IMR-90 (cell line): ENCODE results near the gene SH3BP4. TPM values are rescaled to one million over a fixed set of nuclear protein-coding genes. Genes with fewer than 3 reads are reported as not detected.
A peak's percentile ranks its signal among the peaks of the same experiment; 100 is the strongest.

Source experiments
- ATAC-seq: fragments of 200-7000 bp; cut with Tn5 transposase; 2 replicates; pipeline ENCODE4 v1.9.1; 2020; ENCODE audit warnings: low read depth, mild to moderate bottlenecking, moderate library complexity
- BruUV-seq: library from RNA; stranded (reverse); fragments of 400-500 nt; replicated peaks from 2 replicates; lab custom pipeline; 2021; lab: Mats Ljungman, UMichigan
- CTCF ChIA-PET: fragments of 300-600 bp; formaldehyde crosslinking; extraction: SDS; loops from one replicate; lab custom pipeline; 2021; ENCODE audit warnings: antibody characterized with exemption; lab: Yijun Ruan, JAX
- POLR2A ChIA-PET: fragments of 300-600 bp; sonication (Branson Sonifier 250); formaldehyde crosslinking; loops from one replicate; lab custom pipeline; 2022; ENCODE audit warnings: antibody characterized with exemption; ENCODE audit not compliant: unreplicated experiment; lab: Charles Lee
- DNase-seq: peaks from one replicate; pipeline ENCODE4 v3.0.0; 2013
- H2AFZ ChIP-seq: replicated peaks from 2 replicates; pipeline ENCODE3; 2013; ENCODE audit warnings: low read length, mild to moderate bottlenecking; ENCODE audit not compliant: poor library complexity
- H2AK5ac ChIP-seq: 2 replicates; pipeline ENCODE4 v1.6.1; 2013; ENCODE audit warnings: low read depth, low read length, inconsistent platforms
- H2AK9ac ChIP-seq: replicated peaks from 2 replicates; pipeline ENCODE3; 2013; ENCODE audit warnings: mild to moderate bottlenecking, low read depth, low read length, moderate library complexity; ENCODE audit not compliant: poor library complexity
- H2BK120ac ChIP-seq: 2 replicates; pipeline ENCODE4 v1.6.1; 2013; ENCODE audit warnings: low read depth, low read length, inconsistent platforms
- H2BK15ac ChIP-seq: 3 replicates; pipeline ENCODE4 v1.6.1; 2013; ENCODE audit warnings: low read depth, low read length, inconsistent platforms
- H2BK20ac ChIP-seq: 2 replicates; pipeline ENCODE4 v1.6.1; 2013; ENCODE audit warnings: low read depth, mild to moderate bottlenecking, inconsistent platforms, low read length, moderate library complexity
- H2BK5ac ChIP-seq: 2 replicates; pipeline ENCODE4 v1.6.1; 2013; ENCODE audit warnings: mild to moderate bottlenecking, low read depth, low read length, inconsistent platforms; ENCODE audit not compliant: poor library complexity, severe bottlenecking
- H3K14ac ChIP-seq: replicated peaks from 2 replicates; pipeline ENCODE4 v1.6.1; 2013; ENCODE audit warnings: low read depth, low read length, inconsistent platforms
- H3K18ac ChIP-seq: 2 replicates; pipeline ENCODE4 v1.6.1; 2013; ENCODE audit warnings: low read depth, low read length, control low read depth
- H3K23ac ChIP-seq: 2 replicates; pipeline ENCODE4 v1.6.1; 2013; ENCODE audit warnings: low read depth, low read length, inconsistent platforms
- H3K27ac ChIP-seq: 2 replicates; pipeline ENCODE4 v1.5.1; 2013; ENCODE audit warnings: mild to moderate bottlenecking, control low read depth, low read length; ENCODE audit not compliant: insufficient read depth
- H3K27me3 ChIP-seq: 2 replicates; pipeline ENCODE4 v1.6.1; 2013; ENCODE audit warnings: low read length; ENCODE audit not compliant: control insufficient read depth, insufficient read depth
- H3K36me3 ChIP-seq: 2 replicates; pipeline ENCODE4 v1.6.1; 2013; ENCODE audit warnings: low read length, mixed read lengths; ENCODE audit not compliant: control insufficient read depth, insufficient read depth
- H3K4ac ChIP-seq: 2 replicates; pipeline ENCODE4 v1.6.1; 2013; ENCODE audit warnings: low read depth, low read length, inconsistent platforms
- H3K4me1 ChIP-seq: 2 replicates; pipeline ENCODE4 v1.6.1; 2013; ENCODE audit warnings: low read length, mixed read lengths; ENCODE audit not compliant: control insufficient read depth, insufficient read depth
- H3K4me2 ChIP-seq: 2 replicates; pipeline ENCODE4 v1.6.1; 2013; ENCODE audit warnings: low read depth, mild to moderate bottlenecking, control low read depth, low read length, moderate library complexity
- H3K4me3 ChIP-seq: 2 replicates; pipeline ENCODE4 v1.5.1; 2013; ENCODE audit warnings: low read depth, mild to moderate bottlenecking, control low read depth, low read length, moderate library complexity; ENCODE audit not compliant: insufficient read depth
- H3K56ac ChIP-seq: 2 replicates; pipeline ENCODE4 v1.6.1; 2013; ENCODE audit warnings: low read length, inconsistent platforms; ENCODE audit not compliant: insufficient read depth; ENCODE audit errors: extremely low read depth
- H3K79me1 ChIP-seq, 2 experiments: 2 replicates each; pipeline ENCODE4 v1.6.1; 2013; ENCODE audit warnings: low read length in 2 of 2, inconsistent platforms in 1 of 2, low read depth in 1 of 2
- H3K9ac ChIP-seq: 2 replicates; pipeline ENCODE4 v1.6.1; 2013; ENCODE audit warnings: low read depth, low read length, control low read depth
- H3K9me1 ChIP-seq: 2 replicates; pipeline ENCODE4 v1.6.1; 2013; ENCODE audit warnings: low read length, inconsistent platforms; ENCODE audit not compliant: insufficient read depth
- H3K9me3 ChIP-seq: 2 replicates; pipeline ENCODE4 v1.6.1; 2013; ENCODE audit warnings: low read length; ENCODE audit not compliant: control insufficient read depth, insufficient read depth
- H4K20me1 ChIP-seq: 2 replicates; pipeline ENCODE4 v1.6.1; 2013; ENCODE audit warnings: low read length, inconsistent platforms; ENCODE audit not compliant: insufficient read depth
- H4K5ac ChIP-seq: 2 replicates; pipeline ENCODE4 v1.6.1; 2013; ENCODE audit warnings: mild to moderate bottlenecking, low read depth, low read length, control low read depth
- H4K8ac ChIP-seq, 2 experiments: 2 replicates each; pipeline ENCODE4 v1.6.1; 2013; ENCODE audit warnings: low read depth in 2 of 2, low read length in 2 of 2, control low read depth in 1 of 2, inconsistent platforms in 1 of 2
- H4K91ac ChIP-seq: 2 replicates; pipeline ENCODE4 v1.6.1; 2013; ENCODE audit warnings: low read depth, low read length, inconsistent platforms; ENCODE audit not compliant: insufficient read depth
- CHD1 ChIP-seq: IDR thresholded peaks from 2 replicates; pipeline ENCODE4 v1.6.1; 2012; ENCODE audit warnings: low read depth, low read length, improper control_type of control experiment
- MAZ ChIP-seq: IDR thresholded peaks from 2 replicates; pipeline ENCODE4 v1.6.1; 2012; ENCODE audit warnings: low read depth, mild to moderate bottlenecking, low read length, improper control_type of control experiment, moderate library complexity, borderline replicate concordance
- RAD21 ChIP-seq: IDR thresholded peaks from 2 replicates; pipeline ENCODE4 v1.6.1; 2012; ENCODE audit warnings: low read length, improper control_type of control experiment
- WGBS, 2 experiments: methylation state at CpG; one replicate each; pipeline versions ENCODE4 v1.1.5 to v1.1.7; 2013; ENCODE audit warnings: missing lambda C conversion rate in 2 of 2; ENCODE audit not compliant: insufficient read length in 1 of 2; ENCODE audit errors: extremely low coverage in 2 of 2; 5-methylcytosine and 5-hydroxymethylcytosine counted together
- dilution Hi-C: fragments of 300-500 bp; cut with HindIII; formaldehyde crosslinking; loops from one replicate; pipeline ENCODE4 v1.14.3; 2018; ENCODE audit warnings: low sequenced_read_pairs; ENCODE audit not compliant: unreplicated experiment
- in situ Hi-C: fragments of 300-500 bp; cut with MboI; formaldehyde crosslinking; loops from 3 replicates; pipeline ENCODE4 v1.14.3; 2019; ENCODE audit warnings: low sequenced_read_pairs, inconsistent platforms, mixed read lengths
- intact Hi-C: fragments of 100-400 bp; cut with micrococcal nuclease; formaldehyde crosslinking; loops from 2 replicates; pipeline ENCODE4 v1.10.0; 2022
- polyA plus RNA-seq, 3 experiments: library from polyadenylated mRNA; depleted of rRNA; stranded (reverse); fragments of >200 nt; gene quantifications; 2 replicates each; pipeline ENCODE4 v1.2.3, GENCODE V29; 2012; ENCODE audit warnings: low replicate concordance in 1 of 3
- total RNA-seq: library from RNA; depleted of rRNA; stranded (reverse); fragments of >200 nt; gene quantifications from 2 replicates; pipeline ENCODE4 v1.2.3, GENCODE V29; 2012

The SH3BP4 gene
- total and polyA plus RNA-seq, 2 of the 4 experiments (the other 2 are of a cell fraction) = 104 to 122 TPM

GRCh38 chr2:235097196-235097595, 145.4 kb downstream of the SH3BP4 start:
- dilution Hi-C loops = no loop called here
- no peak for ATAC-seq
- Histone ChIP-seq H4K8ac (no peak overlapping the region), H3K23ac (no peak overlapping the region), H3K4me1 (peaks cover 10% of the 10 kb centered on the region), H2AFZ (no peak overlapping the region), H3K9me1 (peaks cover 4% of the 10 kb centered on the region; the same call in 1 of the 2 replicates), H4K20me1 (no peaks in the 10 kb centered on the region), H3K4me2 (no peak overlapping the region), H3K36me3 (no peaks in the 10 kb centered on the region), H2BK20ac (peak overlapping the region; percentile 62; the same call in 1 of the 2 replicates), H2BK15ac (peak overlapping the region; percentile 41; the same call in 1 of the 3 replicates), H3K14ac (0 out of 2 replicates have a peak overlapping the region, but pooled peaks have one; percentile 15), H3K27ac (no peak overlapping the region), H2AK5ac (peak overlapping the region; percentile 56), H3K18ac (no peak overlapping the region; the same call in 1 of the 2 replicates), H2BK120ac (no peak overlapping the region), H3K79me1 (no peaks in the 10 kb centered on the region), H2AK9ac (no peak overlapping the region), H3K4ac (peak overlapping the region; percentile 16; the same call in 1 of the 2 replicates), H2BK5ac (no peak overlapping the region), H3K27me3 (no peaks in the 10 kb centered on the region), H3K9me3 (no peaks in the 10 kb centered on the region), H4K5ac (no peak overlapping the region), H3K4me3 (no peak overlapping the region), H3K9ac (no peak overlapping the region), H3K56ac (no peak overlapping the region), H4K91ac (peak overlapping the region; percentile 18; the same call in 1 of the 2 replicates)
- ChIA-PET CTCF (no interaction called here), POLR2A (no interaction called here)
- DNase-seq = no peak
- WGBS, 2 experiments = 94% methylated on average over 2 of the region's 6 CpGs; no CpG with 5 or more reads in 1 of the 2 experiments
- in situ Hi-C loops = no loop called here
- no TSS peak for BruUV-seq
- TF ChIP-seq CHD1 (no peak), MAZ (no peak), RAD21 (no peak)
- intact Hi-C loops = loop anchor here (5.0 kb wide), 1 partner anchor 115 kb away; no protein-coding TSS in a partner anchor
